Activated CD4-positive, alpha-beta memory T cell treated with anti-CD3 and anti-CD28 coated beads, Interleukin-2, amount 10 ng/mL, durations not matched to agents 7 days and 5 days (primary cell): Measurements from ENCODE around the gene ADCY7. TPM values are rescaled to one million over a fixed set of nuclear protein-coding genes. Genes with fewer than 3 reads are reported as not detected.
"Not testable (repeated sequence)": the region's sequence is repeated elsewhere in the genome, so short reads cannot be mapped to it uniquely, and the experiment has no call there.

Experiments
- CTCF ChIA-PET: fragments of 350-600 bp; sonication (Branson Sonifier 250); formaldehyde crosslinking; loops from one replicate; lab custom pipeline; 2021; ENCODE audit warnings: antibody characterized with exemption, inconsistent platforms; lab: Charles Lee
- POLR2A ChIA-PET: fragments of 350-600 bp; sonication (Branson Sonifier 250); formaldehyde crosslinking; loops from one replicate; lab custom pipeline; 2021; ENCODE audit warnings: antibody characterized with exemption; lab: Charles Lee
- DNase-seq: peaks from one replicate; pipeline ENCODE4 v3.0.0-alpha.2; 2020
- H3K27ac Mint-ChIP-seq: one replicate; pipeline ENCODE4 v1.8.0; 2021; ENCODE audit warnings: mild to moderate bottlenecking, mixed read lengths
- H3K27me3 Mint-ChIP-seq: one replicate; pipeline ENCODE4 v1.8.0; 2021; ENCODE audit warnings: mixed read lengths
- H3K36me3 Mint-ChIP-seq: one replicate; pipeline ENCODE4 v1.8.0; 2021; ENCODE audit warnings: low read depth, mixed read lengths
- H3K4me1 Mint-ChIP-seq: one replicate; pipeline ENCODE4 v1.8.0; 2021; ENCODE audit warnings: mixed read lengths
- H3K4me3 Mint-ChIP-seq: one replicate; pipeline ENCODE4 v1.8.0; 2021; ENCODE audit warnings: mild to moderate bottlenecking, mixed read lengths
- H3K9me3 Mint-ChIP-seq: one replicate; pipeline ENCODE4 v1.8.0; 2021; ENCODE audit warnings: mixed read lengths
- total RNA-seq, 2 experiments: library from RNA; stranded (reverse); gene quantifications; one replicate each; pipeline ENCODE4 v1.2.3, GENCODE V29; 2021

The ADCY7 gene
- total RNA-seq, 2 experiments from 2014 or later = 266 to 270 TPM

DNA sequence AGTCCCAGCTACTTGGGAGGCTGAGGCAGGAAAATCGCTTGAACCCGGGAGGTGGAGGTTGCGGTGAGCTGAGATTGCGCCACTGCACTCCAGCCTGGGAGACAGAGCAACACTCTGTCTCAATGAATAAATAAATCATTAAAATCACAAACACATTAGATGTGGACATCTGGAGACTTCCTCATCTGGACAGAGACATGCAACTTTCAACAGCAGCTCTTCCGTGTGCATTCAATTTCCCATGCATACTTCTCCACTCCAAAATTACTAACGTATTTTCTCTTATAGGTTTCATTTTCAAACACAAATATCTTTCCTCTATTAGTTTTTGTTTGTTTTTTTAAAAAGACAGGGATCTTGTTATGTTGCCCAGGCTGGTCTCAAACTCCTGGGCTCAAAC, 23.3 kb upstream of the ADCY7 start:
- H3K4me3 Mint-ChIP-seq, DNase-seq, H3K27ac Mint-ChIP-seq, H3K9me3 Mint-ChIP-seq, H3K36me3 Mint-ChIP-seq, H3K27me3 Mint-ChIP-seq: not testable (repeated sequence)
- CTCF ChIA-PET = interaction anchor here (1.1 to 1.4 kb wide), 3 partner anchors 29 to 84 kb away, joined by 3 to 4 read pairs (median 3); no protein-coding TSS in a partner anchor
- POLR2A ChIA-PET = interaction anchor here (2.6 to 37.2 kb wide), 2 partner anchors 31 to 96 kb away, joined by 7 to 686 read pairs; partner anchors contain the start of gene ADCY7
- peaks cover 33% of the 10 kb centered on the region for H3K4me1 Mint-ChIP-seq

DNA sequence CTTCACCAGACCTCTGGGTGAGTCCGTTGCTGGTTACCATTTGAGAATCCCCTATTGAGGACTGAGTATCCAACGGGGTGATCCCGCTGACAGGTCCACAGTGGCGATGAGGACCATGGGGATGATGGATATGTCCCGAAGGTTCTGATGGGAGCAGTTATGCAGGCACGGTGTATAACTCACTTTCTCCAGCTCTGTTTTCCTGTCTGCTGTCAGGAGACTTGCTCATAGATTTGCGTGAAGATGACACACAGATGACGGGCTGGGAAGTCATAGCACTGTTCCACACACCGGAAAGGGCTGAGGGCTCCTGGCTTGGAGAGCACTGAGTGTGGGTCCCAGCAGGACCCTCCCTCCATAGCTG, 22.2 kb upstream of the ADCY7 start:
- POLR2A ChIA-PET = interaction anchor here (1.2 to 37.2 kb wide), 5 partner anchors 11 to 98 kb away, joined by 3 to 686 read pairs (median 6); partner anchors contain the start of gene ADCY7
- CTCF ChIA-PET = interaction anchor here (0.7 to 1.4 kb wide), 5 partner anchors 29 to 219 kb away, joined by 3 to 4 read pairs (median 3); partner anchors contain the start of gene CNEP1R1
- Mint-ChIP-seq H3K4me3 (no peak overlapping the region), H3K4me1 (peaks cover 42% of the 10 kb centered on the region), H3K27ac (no peak overlapping the region), H3K27me3 (peaks cover 9% of the 10 kb centered on the region), H3K9me3 (no peaks in the 10 kb centered on the region), H3K36me3 (peaks cover 12% of the 10 kb centered on the region)
- DNase-seq = no peak

DNA sequence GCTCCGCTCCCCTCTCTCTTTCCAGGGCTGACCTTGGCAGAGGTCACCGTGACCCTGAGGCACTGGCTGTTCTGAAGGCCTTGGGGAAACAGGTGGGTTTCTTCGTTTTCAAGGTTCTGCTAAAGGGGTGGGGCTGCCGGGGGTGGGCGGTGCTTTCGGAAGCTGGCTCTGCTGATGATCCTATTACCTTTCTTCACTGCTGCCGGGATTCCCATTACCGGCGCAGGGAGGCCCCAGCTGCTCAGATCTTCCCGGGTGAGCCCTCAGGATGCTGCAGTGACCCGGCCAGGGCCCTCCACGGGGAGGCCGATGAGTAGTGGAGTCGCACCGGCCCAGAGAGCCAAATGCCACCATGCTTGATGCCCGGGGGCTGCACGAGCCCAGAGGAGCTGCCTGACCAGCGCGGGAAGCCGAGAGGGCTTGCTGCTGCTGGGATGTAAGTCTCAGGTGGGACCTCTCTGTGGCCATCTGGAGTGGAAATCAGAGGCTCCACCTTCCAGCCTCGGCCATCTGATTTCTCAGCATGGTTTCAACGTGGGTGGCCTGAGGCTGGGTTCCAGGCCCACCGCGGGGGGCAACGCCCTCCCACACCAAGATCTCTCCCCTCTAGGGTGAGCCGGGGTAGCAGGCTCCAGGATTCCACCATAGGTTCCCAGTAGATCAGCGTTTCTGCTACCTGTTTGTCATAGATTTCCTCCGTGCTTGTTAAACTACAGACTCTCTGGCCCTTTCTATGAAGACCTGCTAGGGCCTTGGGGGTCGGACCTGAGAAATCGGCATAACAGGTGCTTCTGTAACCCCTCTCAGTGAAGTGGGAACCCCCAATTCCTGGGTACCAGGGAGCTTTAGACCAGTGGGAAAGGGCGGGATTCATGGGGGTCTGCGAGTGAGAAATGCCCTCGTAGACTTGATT, 21.6 kb upstream of the ADCY7 start:
- H3K4me3 Mint-ChIP-seq = peak overlapping the region; percentile 83
- H3K36me3 Mint-ChIP-seq = peaks cover 15% of the 10 kb centered on the region
- peaks cover 46% of the 10 kb centered on the region for H3K4me1 Mint-ChIP-seq
- CTCF ChIA-PET = interaction anchor here (0.7 to 1.6 kb wide), 10 partner anchors 11 to 220 kb away, joined by 3 to 12 read pairs (median 4); partner anchors contain the start of gene CNEP1R1
- no peak for DNase-seq
- H3K27ac Mint-ChIP-seq = peak overlapping the region; percentile 82
- POLR2A ChIA-PET = interaction anchor here (0.9 to 37.2 kb wide), 18 partner anchors 8 to 499 kb away, joined by 3 to 686 read pairs (median 4); partner anchors contain the start of genes ADCY7 and CNEP1R1
- H3K27me3 Mint-ChIP-seq = peaks cover 9% of the 10 kb centered on the region
- H3K9me3 Mint-ChIP-seq = no peaks in the 10 kb centered on the region

DNA sequence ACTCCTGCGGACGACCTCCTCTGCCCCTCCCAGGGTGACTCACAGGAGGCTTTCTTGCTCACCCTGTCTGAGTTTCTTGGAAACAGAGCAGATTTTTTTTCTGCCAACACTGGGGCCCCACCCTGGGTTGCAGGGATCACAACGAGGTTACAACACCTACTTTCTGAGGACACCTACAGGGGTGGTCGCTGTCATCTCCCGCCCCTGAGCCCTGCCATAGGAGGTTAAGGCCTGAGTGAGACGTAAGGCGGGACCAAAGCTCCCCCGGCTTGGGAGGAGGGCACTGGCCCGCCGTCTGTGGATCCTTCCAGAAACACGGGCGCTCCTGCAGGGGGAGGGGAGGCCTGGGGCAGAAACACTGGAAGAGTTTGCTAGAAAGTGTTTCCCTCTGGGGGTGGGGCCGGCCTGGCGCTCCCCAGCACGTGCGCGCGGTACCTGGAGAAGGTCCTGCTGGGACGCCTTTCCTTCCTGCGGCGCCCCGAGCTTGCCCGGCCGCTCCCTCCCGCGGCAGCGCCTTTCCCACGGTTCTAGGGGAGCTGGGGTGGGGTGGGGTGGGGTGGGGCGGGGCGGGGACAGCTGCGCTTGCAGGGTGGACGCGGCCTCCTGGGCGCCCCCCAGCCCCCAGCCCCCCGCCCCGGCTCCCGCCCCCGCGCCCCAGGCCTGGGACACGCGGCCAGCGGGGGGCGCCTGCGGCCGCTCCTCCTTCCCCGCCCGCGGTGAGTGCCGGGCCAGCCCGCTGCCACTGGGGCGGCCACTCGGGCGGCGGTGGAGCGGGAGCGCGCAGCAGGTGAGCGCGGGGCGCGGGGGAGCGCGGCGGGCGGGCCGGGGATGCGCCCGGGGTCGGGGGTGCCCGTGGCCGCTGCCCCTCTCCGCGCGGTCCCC, 20.7 kb upstream of the ADCY7 start:
- peak overlapping the region; percentile 82 for H3K27ac Mint-ChIP-seq
- peaks cover 7% of the 10 kb centered on the region for H3K27me3 Mint-ChIP-seq
- CTCF ChIA-PET = interaction anchor here (0.7 to 1.6 kb wide), 11 partner anchors 12 to 110 kb away, joined by 3 to 12 read pairs (median 4); no protein-coding TSS in a partner anchor

DNA sequence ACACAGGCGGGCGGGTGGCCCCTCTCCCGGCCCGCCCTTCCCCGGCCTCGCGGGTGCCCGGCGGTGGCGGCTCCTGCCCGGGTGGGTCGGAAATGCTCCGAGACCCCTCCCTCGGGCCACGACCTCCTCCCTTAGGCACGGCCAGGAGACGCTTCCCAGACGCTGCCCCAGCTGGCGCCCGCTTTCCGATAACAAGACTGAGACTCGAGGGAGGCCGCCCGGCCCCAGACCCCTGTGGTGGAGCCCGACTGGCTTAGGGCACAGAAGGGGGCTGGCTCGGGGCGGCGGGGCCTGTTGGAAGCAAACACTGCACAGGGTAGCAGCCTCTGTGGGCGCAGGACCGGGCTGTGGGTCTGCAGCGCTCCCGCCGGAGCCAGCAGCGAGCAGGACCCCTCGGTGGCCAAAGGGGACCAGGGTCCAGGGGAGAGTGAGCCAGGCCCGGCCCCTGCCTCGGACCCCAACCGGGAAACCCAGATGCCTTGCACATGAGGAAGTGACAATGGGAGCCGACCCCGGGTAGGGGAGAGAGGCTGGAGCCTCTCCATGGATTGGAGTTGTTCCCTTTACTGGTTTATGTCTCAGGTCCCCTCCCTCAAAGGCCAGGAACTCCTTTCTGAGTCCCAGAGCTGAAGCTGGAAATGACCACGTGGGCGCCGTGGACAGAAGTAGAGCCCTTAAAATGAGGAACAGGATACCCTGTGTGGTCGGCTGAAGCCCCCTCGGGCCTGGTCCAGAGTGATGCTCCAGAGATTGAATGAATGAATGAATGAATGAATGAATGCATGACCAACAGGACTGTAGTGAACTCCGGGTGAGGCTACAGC, 19.8 kb upstream of the ADCY7 start:
- Mint-ChIP-seq H3K4me3 (peak overlapping the region; percentile 72), H3K27ac (peak overlapping the region; percentile 73), H3K9me3 (no peaks in the 10 kb centered on the region), H3K36me3 (peaks cover 18% of the 10 kb centered on the region), H3K4me1 (peaks cover 52% of the 10 kb centered on the region), H3K27me3 (peaks cover 2% of the 10 kb centered on the region)
- CTCF ChIA-PET = interaction anchor here (0.9 to 1.6 kb wide), 4 partner anchors 14 to 109 kb away, joined by 4 to 12 read pairs (median 4); no protein-coding TSS in a partner anchor
- DNase-seq = no peak
- POLR2A ChIA-PET = interaction anchor here (0.7 to 37.2 kb wide), 11 partner anchors 11 to 221 kb away, joined by 3 to 686 read pairs (median 4); partner anchors contain the start of genes ADCY7 and CNEP1R1

More for the DNA sequence above, 20.7 kb upstream of the ADCY7 start:
- peaks cover 49% of the 10 kb centered on the region for H3K4me1 Mint-ChIP-seq
- POLR2A ChIA-PET = interaction anchor here (0.7 to 37.2 kb wide), 22 partner anchors 9 to 498 kb away, joined by 3 to 686 read pairs (median 4); partner anchors contain the start of genes ADCY7 and CNEP1R1
- DNase-seq = peak; percentile 82
- no peaks in the 10 kb centered on the region for H3K9me3 Mint-ChIP-seq
- peaks cover 15% of the 10 kb centered on the region for H3K36me3 Mint-ChIP-seq
- H3K4me3 Mint-ChIP-seq = peak overlapping the region; percentile 83

DNA sequence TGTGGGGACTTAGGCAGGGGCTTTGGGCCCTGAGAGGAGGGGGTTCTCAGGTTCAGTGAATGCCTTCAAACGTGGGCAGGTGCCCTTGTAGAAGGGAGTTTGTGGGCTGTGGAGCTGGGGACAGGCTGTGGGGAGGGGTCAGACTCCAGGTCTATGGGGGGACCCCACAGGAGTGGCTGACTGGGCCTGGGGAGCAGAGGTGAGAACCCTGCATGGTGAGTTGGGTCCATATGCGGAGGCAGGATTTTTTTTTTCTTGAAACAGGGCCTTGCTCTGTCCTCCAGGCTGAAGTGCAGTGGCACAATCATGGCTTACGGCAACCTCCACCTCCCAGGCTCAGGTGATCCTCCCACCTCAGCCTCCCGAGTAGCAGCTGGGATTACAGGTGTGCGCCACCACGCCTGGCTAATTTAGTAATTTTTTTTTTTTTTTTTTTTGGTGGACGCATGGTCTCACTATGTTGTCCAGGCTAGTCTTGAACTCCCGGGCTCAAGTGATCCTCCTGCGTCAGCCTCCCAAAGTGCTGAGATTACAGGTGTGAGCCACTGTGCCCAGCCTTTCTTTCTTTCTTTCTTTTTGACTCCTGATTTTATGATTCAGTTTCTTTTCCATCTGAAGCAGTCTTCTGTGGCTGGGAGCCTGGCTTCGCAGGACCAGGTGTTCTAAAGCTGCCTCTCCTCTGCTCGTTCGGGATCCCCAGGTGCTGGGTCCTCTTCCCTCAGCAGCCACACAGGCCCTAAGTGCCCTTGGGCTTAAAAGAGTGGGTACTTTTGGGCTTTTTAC, 19.0 kb upstream of the ADCY7 start:
- CTCF ChIA-PET = interaction anchor here (0.7 kb wide), 1 partner anchor 63 kb away, joined by 4 read pairs; no protein-coding TSS in a partner anchor
- H3K4me1 Mint-ChIP-seq = peaks cover 55% of the 10 kb centered on the region
- POLR2A ChIA-PET = interaction anchor here (0.7 to 37.2 kb wide), 3 partner anchors 27 to 222 kb away, joined by 3 to 686 read pairs (median 4); partner anchors contain the start of genes ADCY7 and CNEP1R1
- peak overlapping the region; percentile 58 for H3K27ac Mint-ChIP-seq
- no peak for DNase-seq
- H3K36me3 Mint-ChIP-seq = peaks cover 18% of the 10 kb centered on the region
- H3K9me3 Mint-ChIP-seq = no peaks in the 10 kb centered on the region
- peak overlapping the region; percentile 72 for H3K4me3 Mint-ChIP-seq
- H3K27me3 Mint-ChIP-seq = peaks cover 2% of the 10 kb centered on the region

DNA sequence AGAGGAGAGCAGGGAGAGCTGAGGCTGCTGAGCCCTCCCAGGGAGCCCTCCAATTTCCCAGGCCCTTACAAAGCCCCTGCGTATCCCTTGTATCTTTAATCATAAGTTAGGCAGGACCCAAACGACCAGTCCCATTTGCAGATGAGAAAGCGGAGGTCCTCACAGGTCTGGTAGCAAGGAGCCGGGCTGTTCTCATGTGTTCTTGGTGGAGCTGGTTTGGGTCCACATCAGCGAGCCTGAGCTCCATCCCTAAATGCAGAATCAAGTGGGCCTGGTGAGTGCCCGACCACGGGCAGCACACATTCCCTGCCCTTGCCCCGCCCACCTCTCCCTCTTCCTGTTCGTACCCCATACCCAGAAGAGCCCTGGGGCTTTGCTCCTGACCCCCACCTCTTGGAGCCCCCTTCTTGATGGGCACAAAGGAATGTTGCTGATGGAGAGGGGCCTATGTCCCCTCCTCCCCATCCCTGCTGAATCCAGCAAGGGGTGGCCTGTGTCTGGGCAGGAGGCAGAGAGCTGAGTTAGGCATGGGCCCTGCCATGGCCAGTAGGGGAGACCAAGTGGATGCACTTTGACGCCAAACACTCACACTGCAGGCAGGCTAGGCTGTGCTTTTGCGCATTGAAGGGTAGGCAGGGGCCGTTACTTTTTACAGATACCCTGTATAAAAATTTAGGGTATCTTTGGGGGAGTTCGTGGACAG, 18.3 kb upstream of the ADCY7 start:
- H3K4me1 Mint-ChIP-seq = peaks cover 51% of the 10 kb centered on the region
- no peak overlapping the region for H3K27ac Mint-ChIP-seq
- no peaks in the 10 kb centered on the region for H3K9me3 Mint-ChIP-seq
- CTCF ChIA-PET = interaction anchor here (0.7 to 1.6 kb wide), 2 partner anchors 26 to 62 kb away, joined by 4 to 5 read pairs; no protein-coding TSS in a partner anchor
- POLR2A ChIA-PET = interaction anchor here (1.6 to 37.2 kb wide), 2 partner anchors 26 to 223 kb away, joined by 3 to 686 read pairs; partner anchors contain the start of genes ADCY7 and CNEP1R1
- peaks cover 18% of the 10 kb centered on the region for H3K36me3 Mint-ChIP-seq
- peak overlapping the region; percentile 54 for H3K4me3 Mint-ChIP-seq
- no peak for DNase-seq
- H3K27me3 Mint-ChIP-seq = no peaks in the 10 kb centered on the region

DNA sequence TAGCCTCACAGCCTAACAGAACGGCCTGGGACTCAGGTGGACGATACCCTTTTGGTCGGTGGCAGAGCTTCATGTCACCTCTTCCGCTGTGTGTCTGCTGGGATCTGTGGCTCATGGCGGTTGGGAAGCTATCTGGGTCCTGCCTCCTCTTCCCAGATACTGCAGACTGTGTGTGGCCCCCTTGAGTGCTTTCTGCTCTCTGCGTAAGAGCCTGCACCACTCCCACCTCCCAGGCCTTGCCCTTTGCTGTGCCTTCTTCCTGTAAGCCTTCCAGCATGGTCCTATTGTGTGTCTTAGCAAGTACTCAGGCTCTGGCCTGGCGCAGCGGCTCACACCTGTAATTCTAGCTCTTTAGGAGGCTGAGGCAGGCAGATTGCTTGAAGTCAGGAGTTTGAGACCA, 17.5 kb upstream of the ADCY7 start:
- POLR2A ChIA-PET = interaction anchor here (37.2 kb wide), 1 partner anchor 25 kb away, joined by 686 read pairs; the partner anchor contains the start of gene ADCY7
- CTCF ChIA-PET = interaction anchor here (1.6 kb wide), 1 partner anchor 26 kb away, joined by 5 read pairs; no protein-coding TSS in a partner anchor

DNA sequence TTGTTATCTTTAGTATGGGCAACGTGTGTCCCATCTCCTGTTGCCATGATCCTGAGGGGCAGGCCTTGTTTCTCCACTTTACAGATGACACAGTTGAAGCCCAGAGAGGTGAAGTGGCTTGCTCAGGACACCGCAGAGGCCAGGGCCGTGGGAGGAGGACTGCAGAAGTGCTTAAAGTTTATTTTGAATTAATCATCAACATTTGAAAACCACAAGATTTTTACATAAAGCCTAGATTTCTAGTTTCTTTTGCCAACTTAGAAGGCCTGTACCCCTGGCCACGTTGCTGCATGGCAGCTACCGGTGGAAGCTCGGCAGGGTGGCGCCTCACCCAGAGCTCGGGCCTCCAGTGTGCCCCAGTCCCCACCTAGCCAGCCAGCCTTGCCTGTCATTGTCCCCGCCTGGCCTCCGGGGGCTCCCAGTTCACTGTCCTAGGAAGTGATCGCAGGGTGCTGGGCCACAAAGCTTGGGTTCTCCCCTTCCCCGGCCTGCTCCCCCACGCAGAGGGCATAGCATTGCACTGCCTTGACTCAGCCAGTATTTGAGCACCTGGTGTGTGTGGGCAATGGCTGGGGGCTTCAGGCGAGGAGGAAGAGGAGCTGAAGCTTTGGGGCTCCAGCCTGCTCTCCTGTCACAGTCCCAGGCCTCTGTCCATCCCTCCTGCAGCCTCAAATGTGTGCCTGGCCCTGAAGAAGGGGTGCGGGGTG, 14.8 kb upstream of the ADCY7 start:
- POLR2A ChIA-PET = interaction anchor here (1.1 to 37.2 kb wide), 3 partner anchors 23 to 62 kb away, joined by 3 to 686 read pairs (median 3); partner anchors contain the start of gene ADCY7
- CTCF ChIA-PET = interaction anchor here (1.6 kb wide), 1 partner anchor 41 kb away, joined by 4 read pairs; no protein-coding TSS in a partner anchor
- no peaks in the 10 kb centered on the region for H3K9me3 Mint-ChIP-seq

More for the DNA sequence above, 17.5 kb upstream of the ADCY7 start:
- H3K4me3 Mint-ChIP-seq = no peak overlapping the region
- DNase-seq = no peak
- peaks cover 50% of the 10 kb centered on the region for H3K4me1 Mint-ChIP-seq
- no peaks in the 10 kb centered on the region for H3K27me3 Mint-ChIP-seq
- peak overlapping the region; percentile 16 for H3K27ac Mint-ChIP-seq
- peaks cover 18% of the 10 kb centered on the region for H3K36me3 Mint-ChIP-seq
- no peaks in the 10 kb centered on the region for H3K9me3 Mint-ChIP-seq

More for the DNA sequence above, 14.8 kb upstream of the ADCY7 start:
- Mint-ChIP-seq H3K4me1 (peaks cover 38% of the 10 kb centered on the region), H3K36me3 (peaks cover 18% of the 10 kb centered on the region), H3K4me3 (no peak overlapping the region), H3K27ac (no peak overlapping the region), H3K27me3 (no peaks in the 10 kb centered on the region)
- no peak for DNase-seq
